Spleen (tissue), 7 donors: ENCODE data around the gene NELFE.
"Not testable (repeated sequence)": the region's sequence is repeated elsewhere in the genome, so short reads cannot be mapped to it uniquely, and the experiment has no call there.

Source experiments
- CTCF ChIP-seq, 11 experiments: fragments of 200-600 bp in 7 of 11; fragments of 450-650 bp in 4 of 11; sonication (generic) in 4 of 11; IDR thresholded peaks in 8 of 11; conservative IDR thresholded peaks in 3 of 11; 1 replicate in 7 of 11; 2 replicates in 4 of 11; pipeline versions ENCODE4 v1.4.0 to v1.8.0; 2016 to 2021; ENCODE audit warnings: antibody characterized with exemption in 11 of 11, inconsistent platforms in 4 of 11, mild to moderate bottlenecking in 1 of 11
- POLR2AphosphoS5 ChIP-seq, 3 donors: sonication (generic); formaldehyde crosslinking; IDR thresholded peaks; one replicate each; pipeline ENCODE4 v1.5.1; 2017; ENCODE audit warnings: antibody characterized with exemption in 3 of 3
- donor health status: DM: no; HTN: no; CAD: no; lungs with moderate emphysema.
- donor health status: DM: no; HTN: no; CAD: no.
- donor health status: DM: no; HTN: no; CAD: no.

- TF ChIP-seq POLR2AphosphoS5 (IDR thresholded peaks at IDR 0.05); CTCF (IDR thresholded peaks at IDR 0.05 in 8 of 11, conservative IDR thresholded peaks at IDR 0.05 in 3 of 11): not testable (repeated sequence)
These were observed 17.3 kb upstream of the NELFE start for GRCh38 chr6:31976065-31976464.
